Endothelial cell of hepatic sinusoid (primary cell): ENCODE data around the gene PLEKHH1.

Source experiments
- in situ Hi-C: cut with HindIII; loops from 2 replicates; pipeline ENCODE4 v1.10.0; 2017; ENCODE audit warnings: low sequenced_read_pairs

Gene PLEKHH1

DNA sequence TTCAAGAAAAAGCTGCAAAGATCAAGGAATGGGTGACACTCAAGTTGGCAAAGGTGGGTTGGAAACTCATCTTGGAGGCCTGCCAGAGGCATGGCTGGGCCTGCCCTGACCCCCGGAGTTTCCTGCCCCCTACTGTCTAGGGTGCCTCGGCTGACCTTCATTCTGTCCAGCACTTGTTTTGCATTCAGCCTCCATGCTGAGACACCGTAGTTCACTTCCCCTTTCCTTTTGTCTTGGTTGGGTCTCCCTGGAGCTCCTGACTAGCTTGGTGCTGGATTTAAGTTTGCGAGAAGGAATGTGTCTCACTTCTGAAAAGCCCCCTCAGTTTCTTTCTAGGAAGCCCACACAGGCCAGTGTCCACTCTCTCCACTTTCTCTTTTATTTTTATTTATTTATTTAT lies 26.5 kb downstream of the PLEKHH1 start:
- in situ Hi-C loops: no loop called here

DNA sequence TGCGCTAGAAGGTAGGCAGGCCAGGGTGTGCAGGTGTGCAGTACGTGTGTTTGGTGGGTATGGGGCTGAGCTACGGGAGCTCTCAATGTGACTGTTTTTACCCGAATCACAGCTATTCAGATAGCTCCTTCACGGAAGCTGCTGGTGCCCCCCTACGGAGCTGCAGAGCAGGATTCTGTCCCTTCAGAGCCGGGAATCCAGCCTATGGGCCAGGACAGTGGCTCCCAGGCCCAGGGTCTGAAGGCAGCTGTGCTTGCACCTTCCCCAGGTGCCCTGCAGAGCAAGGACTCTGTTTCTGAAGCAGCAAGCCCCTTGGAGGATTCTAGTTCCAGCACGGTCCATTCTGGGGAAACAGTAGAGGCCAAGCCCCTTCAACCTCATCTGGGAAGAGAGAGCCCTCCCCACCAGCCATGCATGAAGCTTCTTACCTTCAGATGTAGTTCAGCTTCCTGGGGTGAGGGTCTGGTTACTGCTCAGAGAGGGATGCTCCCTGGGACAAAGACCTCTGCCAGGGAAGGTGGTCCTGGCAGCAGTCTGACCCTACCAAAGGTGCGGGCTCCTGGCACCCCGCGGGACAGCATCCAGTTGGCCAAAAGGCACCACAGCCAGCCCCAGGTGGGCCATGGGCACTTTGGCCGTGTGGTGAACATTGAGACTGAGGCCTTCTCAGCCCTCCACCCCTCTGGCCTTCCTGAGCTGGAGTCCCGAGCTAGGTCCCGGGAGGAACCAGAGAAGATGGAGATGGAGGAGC lies 29.1 kb downstream of the PLEKHH1 start:
- in situ Hi-C loops: no loop called here

DNA sequence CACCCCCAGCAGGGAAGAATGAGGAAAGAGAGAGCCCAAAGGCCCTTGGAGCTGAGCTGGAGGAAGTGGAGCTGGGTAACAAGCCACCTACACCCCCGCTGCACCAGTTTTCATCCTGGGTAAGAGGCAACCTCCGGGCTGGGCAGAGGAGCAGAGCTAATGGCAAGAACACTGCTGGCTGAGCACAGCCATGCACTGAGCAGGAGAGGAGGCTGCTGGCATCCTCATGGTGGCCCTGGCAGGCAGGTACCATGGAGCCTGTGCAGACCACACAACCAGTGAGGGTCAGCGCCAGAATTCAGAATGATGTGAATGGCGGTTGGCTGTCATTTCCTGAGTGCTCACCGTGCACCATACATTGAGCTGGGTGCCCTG lies 29.7 kb downstream of the PLEKHH1 start:
- in situ Hi-C loops: no loop called here

DNA sequence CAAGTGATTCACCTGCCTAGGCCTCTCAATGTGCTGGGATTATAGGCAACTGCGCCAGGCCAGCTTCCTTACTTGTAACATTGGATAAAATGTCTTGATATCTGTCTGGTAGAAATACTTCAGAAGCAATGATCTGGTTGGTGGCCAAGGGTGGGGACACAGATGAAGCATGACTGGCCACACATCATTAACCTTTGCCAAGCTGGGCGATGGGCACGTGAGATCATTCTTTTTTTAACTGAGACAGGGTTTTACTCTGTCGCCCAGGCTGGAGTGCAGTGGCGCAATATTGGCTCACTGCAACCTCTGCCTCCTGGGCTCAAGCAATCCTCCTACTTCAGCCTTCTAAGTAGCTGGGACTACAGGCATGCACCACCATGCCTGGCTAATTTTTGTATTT lies 31.1 kb downstream of the PLEKHH1 start:
- in situ Hi-C loops: no loop called here

DNA sequence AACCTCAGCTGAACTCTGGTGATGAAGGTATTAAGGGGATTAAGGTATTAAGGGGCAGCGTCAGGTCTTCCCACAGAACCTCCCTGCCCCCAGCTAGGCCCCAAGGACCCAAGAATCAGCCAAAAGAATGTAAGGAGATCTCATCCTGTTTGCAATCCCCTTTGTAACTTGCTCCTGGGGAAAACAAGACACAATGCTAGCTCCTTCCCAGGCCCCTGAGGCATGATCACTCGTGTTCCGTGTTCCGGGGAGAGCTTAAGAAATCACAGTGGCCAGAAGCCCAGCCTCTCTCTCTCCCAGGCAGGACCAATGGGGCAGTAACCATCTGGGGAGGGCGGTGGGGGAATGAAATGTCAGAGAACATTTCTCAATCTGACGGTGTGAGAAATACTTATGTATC lies 33.8 kb downstream of the PLEKHH1 start:
- in situ Hi-C loops: no loop called here

DNA sequence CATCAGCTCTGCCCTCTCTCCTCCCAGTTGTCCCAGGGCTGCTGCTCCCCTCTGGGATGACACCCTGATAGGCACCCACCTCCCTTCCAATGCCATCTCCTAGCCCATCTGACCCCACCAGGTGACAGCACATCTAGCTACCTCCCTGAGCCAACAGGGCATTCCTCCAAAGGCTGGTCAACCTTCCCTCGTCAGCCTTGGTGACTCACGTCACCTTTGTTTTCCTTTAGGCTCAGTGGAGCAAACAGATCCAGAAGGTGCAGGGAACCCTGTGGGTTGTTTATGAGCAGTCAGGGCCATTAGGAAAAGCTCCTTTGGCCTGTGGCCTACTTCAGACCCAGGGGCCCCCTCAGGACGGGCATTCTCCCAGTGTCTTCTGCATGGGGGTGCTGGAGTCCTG lies 34.6 kb downstream of the PLEKHH1 start:
- in situ Hi-C loops: no loop called here

DNA sequence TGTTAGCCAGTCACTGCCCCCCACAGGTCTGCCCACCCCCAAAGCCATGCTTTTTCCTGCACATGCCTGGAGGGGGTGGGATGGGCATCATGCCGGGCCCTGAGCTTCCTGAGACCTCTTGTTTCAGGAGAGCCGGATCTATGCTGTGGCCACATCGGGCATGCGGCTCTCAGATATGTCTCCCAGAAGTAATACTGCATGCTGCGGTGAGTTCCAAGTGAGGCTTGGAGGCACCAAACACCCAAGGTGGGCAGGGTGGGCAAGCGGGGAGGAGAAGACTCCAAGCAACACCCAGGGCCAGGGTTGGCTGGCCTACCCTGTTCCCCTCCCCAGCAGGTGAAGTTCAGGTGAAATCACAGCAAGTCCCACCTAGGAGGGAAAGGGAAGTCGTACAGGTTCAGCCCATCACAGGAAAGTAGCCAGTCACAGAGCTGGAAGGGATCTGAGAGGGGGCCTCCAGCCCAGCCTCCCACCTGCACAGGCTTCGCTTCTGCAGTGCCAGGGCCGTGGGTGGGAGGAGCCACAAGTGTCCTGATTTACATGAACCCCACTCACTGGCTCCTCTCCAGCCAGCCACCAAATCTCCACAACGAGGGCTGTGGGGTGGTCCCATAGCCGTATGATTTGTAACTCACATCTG lies 36.0 kb downstream of the PLEKHH1 start:
- in situ Hi-C loops: no loop called here

DNA sequence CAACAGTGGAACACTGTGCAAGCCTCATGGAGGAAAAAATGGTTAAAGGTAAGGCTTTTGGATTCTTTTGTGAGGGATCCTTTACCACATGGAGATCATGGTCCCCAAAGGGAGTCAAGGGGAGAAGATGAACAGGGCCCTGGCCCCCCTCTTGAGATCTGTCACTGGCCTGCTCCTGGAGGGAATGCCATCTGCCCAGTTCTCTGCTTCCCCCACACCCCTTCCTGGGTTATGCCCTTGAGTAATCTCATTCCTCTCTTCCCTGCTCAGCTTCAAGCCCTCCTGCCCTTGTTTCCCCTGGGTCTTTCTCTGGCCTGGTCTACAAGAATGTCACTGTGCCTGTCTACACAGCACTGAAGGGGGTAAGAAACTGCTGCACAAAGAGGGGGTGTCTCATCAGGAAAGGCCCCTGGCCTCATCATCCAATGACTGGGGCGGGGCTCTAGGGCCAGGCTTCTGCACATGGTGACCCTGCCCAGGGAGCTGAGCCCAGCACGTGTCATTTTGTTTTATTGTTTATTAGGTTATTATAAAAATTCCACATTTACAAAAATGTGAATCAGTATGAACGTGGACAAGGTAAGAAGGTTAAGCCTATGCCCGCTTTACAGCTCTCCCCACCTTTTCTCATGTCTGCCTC lies 36.7 kb downstream of the PLEKHH1 start:
- in situ Hi-C loops: no loop called here

DNA sequence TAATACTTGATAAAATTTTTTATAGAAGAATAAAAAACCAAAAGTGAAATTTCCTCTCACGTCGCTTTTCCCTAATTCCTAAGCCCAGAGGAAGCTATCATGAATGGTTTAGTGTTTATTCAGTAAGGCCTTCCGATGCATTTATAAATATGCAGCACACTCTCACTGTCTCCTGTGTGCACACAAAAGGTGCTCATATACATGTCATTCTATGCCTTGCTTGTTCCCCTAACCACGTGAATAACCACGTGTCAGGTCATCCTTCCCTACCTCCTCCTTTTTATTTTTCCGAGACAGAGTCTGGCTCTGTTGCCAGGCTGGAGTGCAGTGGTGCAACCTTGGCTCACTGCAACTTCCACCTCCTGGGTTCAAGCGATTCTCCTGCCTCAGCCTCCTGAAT lies 37.4 kb downstream of the PLEKHH1 start:
- in situ Hi-C loops: no loop called here

DNA sequence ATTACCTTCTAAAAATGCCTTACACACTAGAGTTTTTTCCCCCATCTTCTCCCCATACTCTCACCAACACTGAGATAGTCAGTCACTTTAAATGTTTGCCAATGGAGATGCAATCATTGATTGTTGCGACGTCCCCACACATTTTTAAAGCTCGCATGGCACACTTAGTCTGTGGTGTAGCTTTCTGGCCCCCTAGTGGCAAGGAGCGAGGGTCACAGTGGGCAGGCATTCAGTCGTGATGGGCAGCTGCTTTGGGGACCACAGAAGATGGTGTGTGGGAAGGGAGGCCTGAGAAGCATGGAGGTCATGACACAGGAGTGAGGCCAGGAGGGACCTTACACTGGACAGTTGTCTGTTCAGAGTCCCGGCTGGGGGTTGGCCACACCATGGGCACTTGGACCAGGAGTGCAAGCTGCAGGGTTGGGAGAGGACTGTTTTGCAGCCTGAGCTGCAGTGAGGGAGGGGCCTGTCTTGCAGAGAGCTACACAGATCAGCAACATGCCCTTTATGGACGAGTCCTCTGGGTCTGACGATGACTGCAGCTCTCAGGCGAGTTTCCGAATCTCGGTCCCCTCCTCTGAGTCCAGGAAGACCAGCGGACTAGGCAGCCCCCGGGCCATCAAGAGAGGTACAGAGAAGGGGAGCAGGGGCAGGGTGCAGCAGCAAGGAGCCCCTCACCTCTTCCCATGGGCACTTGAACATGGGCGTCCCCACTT lies 38.3 kb downstream of the PLEKHH1 start:
- in situ Hi-C loops: no loop called here

DNA sequence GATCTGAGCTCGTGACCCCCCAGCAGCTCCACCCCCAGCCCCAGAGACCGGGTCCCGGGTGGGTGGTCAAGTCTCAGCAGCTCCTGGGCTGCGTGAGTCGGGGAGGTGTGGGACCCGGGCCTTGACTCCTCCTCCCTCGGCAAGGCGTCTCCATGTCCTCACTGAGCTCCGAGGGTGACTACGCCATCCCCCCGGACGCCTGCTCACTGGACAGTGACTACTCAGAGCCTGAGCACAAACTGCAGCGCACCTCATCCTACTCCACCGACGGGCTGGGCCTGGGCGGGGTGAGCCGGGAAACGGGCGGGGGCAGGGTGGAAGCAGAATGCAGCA lies 38.9 kb downstream of the PLEKHH1 start:
- in situ Hi-C loops: no loop called here

DNA sequence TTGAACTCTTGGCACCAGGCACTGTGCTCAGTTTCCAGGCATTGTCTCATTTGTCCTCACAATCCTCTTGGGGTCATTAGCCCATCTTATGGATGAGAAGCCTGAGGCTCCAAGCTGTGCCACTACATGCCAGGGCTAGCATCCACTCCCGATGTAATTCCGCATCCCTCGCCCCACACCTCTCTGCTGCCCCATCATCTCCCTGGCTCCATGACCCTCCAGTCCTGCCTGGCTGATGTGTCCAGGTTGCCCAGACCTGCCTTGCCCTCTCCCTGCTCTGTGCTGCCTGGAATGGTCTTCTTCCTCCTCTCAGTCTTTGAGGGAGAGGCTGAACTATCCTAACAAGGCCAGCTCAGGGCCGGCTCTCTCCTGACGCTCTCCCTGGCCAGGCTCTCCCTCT lies 39.5 kb downstream of the PLEKHH1 start:
- in situ Hi-C loops: no loop called here

DNA sequence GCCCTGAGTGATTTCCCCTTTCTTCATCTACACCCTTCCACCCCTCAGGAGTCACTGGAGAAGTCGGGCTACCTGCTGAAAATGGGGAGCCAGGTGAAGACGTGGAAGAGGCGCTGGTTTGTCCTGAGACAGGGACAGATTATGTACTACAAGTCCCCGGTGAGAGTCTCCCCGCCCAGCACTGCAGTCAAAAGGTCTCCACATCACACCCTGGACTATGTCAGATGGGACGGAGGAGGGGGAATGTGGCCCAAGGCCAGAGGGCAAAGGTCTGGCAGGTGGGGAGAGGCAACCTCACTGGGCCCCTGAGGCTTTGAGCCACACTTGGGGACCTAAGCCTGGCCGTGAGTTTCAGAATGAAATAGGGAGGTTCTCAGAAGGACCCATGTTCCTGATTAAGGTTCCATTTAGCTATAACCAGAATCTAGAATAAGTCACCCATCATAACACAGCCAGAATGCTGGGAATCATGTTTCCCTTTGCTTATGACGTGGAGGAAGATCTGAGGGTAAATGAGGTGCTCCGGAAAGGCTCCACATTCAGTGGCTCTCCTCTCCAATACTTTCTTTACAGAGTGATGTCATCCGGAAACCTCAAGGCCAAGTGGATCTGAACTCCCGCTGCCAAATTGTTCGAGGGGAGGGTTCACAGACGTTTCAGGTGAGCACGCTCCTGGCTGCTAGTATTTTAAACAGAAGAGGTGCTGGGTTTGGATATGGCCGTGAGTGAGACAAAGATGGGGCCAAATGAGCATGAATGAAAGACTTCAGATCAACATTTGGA lies 40.3 kb downstream of the PLEKHH1 start:
- in situ Hi-C loops: no loop called here

DNA sequence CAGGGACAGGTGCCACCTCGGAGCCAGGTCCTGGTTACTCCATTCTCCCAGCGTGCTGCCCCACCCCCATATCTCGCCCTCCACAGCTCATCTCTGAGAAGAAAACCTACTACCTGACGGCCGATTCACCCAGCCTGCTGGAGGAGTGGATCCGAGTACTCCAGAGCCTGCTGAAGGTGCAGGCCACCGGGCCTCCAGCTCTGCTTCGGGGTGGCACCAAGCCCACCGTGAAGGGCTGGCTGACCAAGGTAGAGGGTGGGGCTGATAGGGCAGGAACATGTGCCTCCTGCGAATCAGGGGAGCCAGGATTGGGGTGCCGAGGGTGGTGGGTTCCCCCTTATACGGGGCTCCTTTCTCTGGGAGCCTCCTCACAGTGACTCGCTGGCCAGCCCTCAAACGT lies 41.1 kb downstream of the PLEKHH1 start:
- in situ Hi-C loops: no loop called here

DNA sequence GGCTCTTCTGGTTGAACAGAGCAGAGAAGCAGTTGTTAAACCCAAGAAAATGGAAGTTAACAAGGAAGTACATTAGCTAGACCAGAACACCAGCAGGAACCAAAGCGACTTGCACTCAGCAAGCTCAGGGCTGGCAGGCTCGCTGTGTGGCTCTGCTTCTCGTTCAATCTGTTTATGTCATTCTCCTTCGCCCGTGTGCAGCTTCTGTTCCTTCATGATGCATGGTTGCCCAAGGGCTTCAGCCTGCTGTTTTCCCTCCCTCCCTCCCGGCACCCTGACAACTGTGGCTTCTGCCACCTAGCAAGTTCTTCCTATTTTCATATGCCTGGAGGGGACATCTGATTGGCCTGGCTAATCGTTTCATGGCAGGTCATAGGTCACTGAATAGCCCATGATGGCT lies 41.7 kb downstream of the PLEKHH1 start:
- in situ Hi-C loops: loop anchor here (5.0 kb wide), 1 partner anchor 148 kb away; no protein-coding TSS in a partner anchor

DNA sequence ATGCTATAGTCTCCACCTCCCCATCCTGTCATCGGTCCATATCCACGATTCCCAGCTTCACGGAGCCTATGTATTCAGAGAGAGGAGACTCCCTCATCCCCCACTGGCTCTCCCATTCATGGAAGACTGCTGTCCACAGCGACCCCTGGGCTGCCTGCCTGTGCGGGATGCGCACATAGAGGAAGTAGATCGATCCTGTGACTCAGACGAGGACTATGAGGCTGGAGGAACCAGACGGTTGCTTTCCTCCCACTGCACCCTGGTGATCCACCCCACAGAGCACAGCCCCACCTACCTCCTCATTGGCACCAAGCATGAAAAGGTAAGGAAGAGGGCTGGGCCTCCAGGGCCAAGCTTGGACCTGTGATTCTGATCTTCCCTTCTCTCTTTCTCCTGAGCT lies 42.6 kb downstream of the PLEKHH1 start:
- in situ Hi-C loops: loop anchor here (5.0 kb wide), 1 partner anchor 148 kb away; no protein-coding TSS in a partner anchor

DNA sequence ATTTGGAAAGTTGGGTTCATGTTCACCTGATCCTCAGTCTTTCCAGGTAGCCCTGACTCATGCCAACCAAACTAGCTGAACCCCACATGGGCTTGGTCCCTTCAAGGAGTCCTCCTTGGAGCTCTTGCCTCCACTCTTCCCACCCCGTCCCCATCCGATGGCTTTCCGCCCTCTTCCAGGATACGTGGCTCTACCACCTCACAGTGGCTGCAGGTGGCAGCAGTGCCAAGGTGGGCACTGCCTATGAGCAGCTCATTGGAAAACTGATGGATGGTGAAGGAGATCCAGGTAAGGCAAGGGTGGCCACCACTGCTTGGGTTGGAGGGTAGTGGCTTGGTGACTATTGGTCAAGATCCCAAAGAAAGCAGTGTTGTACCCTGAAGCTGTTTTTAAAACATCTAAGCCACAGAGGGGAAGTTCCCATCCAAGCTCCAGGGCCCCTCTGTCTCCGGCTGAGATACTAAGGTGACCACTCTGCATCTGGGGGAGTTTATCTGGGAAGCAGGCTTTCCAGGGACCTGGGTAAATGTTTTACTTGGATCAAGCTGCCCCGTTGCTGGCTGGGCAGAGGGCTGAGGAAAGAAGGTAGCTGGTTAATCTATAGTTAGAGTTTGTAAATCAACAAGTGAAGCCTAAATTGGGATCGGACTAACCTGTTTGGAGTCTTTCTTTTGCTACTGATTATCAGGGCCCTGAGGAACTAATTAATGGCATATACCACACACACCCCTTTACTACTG lies 43.3 kb downstream of the PLEKHH1 start:
- in situ Hi-C loops: loop anchor here (5.0 kb wide), 1 partner anchor 149 kb away; no protein-coding TSS in a partner anchor

DNA sequence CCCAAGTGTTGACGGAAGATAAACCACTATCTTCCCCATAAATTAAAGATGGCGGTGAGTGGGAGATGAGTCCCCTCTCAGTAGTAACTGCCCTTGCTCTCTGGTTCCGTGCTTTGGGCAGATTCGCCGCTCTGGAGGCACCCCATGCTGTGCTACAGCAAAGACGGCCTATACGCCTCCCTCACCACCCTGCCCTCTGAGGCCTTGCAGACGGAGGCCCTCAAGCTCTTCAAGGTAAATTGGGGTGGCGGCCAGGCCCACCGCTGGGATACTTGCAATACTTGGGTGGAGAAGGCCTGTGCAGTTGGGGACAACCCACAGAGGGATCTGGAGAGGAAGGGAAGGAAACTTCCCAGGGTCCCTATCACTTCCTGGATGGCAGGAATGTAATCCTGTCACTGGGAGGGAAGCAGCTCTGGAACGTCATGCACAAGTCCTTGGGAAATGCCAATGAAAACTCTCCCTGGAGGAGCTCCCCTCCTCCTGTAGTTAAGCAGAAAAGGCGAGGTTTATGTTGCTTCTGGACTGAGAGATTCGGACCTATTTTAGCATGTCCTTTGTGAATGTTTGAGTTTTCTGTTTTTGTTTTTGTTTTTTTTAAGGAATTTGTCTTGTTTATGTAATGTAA lies 44.2 kb downstream of the PLEKHH1 start:
- in situ Hi-C loops: loop anchor here (5.0 kb wide), 1 partner anchor 150 kb away; no protein-coding TSS in a partner anchor

DNA sequence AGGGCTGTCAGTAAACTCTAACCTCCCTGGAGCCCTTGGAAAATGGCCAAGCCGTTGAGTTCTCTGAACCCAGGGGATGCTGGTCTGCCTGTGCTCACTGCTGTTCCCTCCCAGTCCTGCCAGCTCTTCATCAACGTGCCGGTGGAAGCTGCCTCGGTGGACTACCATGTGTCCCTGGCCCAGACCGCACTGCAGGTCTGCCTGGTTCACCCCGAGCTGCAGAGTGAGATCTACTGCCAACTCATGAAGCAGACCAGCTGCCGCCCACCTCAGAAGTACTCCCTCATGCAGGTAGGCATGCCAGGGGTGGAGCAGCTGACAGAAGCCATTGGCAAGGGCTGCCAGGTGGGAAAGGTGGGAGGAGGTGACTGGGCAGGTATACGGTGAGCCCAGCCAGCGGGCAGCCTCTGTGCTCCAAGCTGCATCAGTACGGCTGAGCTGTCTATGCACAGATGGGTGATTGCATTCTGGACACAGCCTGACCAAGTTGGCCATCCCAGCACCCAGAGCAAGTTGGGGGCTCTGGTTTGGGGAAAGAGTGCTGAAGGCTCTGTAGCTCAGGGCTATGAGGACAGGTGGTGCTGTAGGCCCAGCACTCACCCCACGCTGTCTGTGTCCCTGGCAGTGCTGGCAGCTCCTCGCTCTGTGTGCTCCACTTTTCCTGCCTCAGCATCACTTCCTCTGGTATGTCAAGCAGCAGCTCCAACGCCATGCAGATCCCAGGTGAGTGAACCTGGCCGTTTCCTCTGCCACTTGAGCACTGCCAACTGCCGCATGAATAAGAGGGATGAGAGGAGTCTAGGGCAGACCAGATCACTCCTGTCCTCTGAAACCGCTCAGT lies 45.0 kb downstream of the PLEKHH1 start:
- in situ Hi-C loops: loop anchor here (5.0 kb wide), 1 partner anchor 151 kb away; no protein-coding TSS in a partner anchor
